Activated naive CD8-positive, alpha-beta T cell (primary cell): ENCODE results near the gene PPFIA1.
"Not testable (repeated sequence)": the region's sequence is repeated elsewhere in the genome, so short reads cannot be mapped to it uniquely, and the experiment has no call there.

ENCODE experiments used
- H3K27ac Mint-ChIP-seq: one replicate; pipeline ENCODE4 v1.8.0; 2021; ENCODE audit warnings: mixed read lengths
- H3K27me3 Mint-ChIP-seq: one replicate; pipeline ENCODE4 v1.8.0; 2021; ENCODE audit warnings: mixed read lengths
- H3K36me3 Mint-ChIP-seq: one replicate; pipeline ENCODE4 v1.8.0; 2021; ENCODE audit warnings: mixed read lengths
- H3K4me1 Mint-ChIP-seq: one replicate; pipeline ENCODE4 v1.8.0; 2021; ENCODE audit warnings: low read depth, mixed read lengths
- H3K4me3 Mint-ChIP-seq: one replicate; pipeline ENCODE4 v1.8.0; 2021; ENCODE audit warnings: mild to moderate bottlenecking, mixed read lengths
- H3K9me3 Mint-ChIP-seq: one replicate; pipeline ENCODE4 v1.8.0; 2021; ENCODE audit warnings: low read depth, mixed read lengths

PPFIA1 gene

DNA sequence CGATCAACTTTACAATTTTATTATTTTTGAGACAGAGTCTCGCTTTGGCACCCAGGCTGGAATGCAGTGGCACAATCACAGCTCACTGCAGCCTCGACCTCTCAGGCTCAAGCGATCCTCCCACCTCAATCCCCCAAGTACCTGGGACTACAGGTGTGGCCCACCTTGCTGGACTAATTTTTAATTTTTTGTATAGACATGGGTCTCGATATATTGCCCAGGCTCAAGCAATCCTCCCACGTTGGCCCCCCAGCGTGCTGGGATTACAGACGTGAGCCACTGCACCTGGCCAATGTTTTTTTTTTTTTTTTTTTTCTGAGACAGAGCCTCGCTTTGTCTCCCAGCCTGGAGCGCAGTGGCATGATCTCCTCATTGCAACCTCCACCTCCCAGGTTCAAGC is 2.0 kb upstream of the PPFIA1 start:
- H3K4me3 Mint-ChIP-seq = no peak overlapping the region

GRCh38 chr11:70270877-70271648 is 573 bp downstream of the PPFIA1 start:
- Mint-ChIP-seq H3K27ac (peak overlapping the region; percentile 77), H3K4me1 (peaks cover 45% of the 10 kb centered on the region), H3K9me3 (no peaks in the 10 kb centered on the region)

More for the DNA sequence above, 2.0 kb upstream of the PPFIA1 start:
- no peaks in the 10 kb centered on the region for H3K36me3 Mint-ChIP-seq
- no peaks in the 10 kb centered on the region for H3K9me3 Mint-ChIP-seq
- peaks cover 12% of the 10 kb centered on the region for H3K27me3 Mint-ChIP-seq
- H3K27ac Mint-ChIP-seq = no peak overlapping the region
- peaks cover 22% of the 10 kb centered on the region for H3K4me1 Mint-ChIP-seq

GRCh38 chr11:70271649-70271953 is 1.1 kb downstream of the PPFIA1 start:
- Mint-ChIP-seq H3K27me3 (peaks cover 2% of the 10 kb centered on the region), H3K9me3 (no peaks in the 10 kb centered on the region), H3K36me3 (no peaks in the 10 kb centered on the region), H3K4me3 (peak overlapping the region; percentile 94), H3K4me1 (peaks cover 50% of the 10 kb centered on the region), H3K27ac (peak overlapping the region; percentile 77)

More at GRCh38 chr11:70270877-70271648, 573 bp downstream of the PPFIA1 start:
- Mint-ChIP-seq H3K4me3 (peak overlapping the region; percentile 94), H3K27me3 (peaks cover 2% of the 10 kb centered on the region), H3K36me3 (no peaks in the 10 kb centered on the region)

- H3K27ac Mint-ChIP-seq = no peak overlapping the region
- no peaks in the 10 kb centered on the region for H3K36me3 Mint-ChIP-seq
- H3K9me3 Mint-ChIP-seq = no peaks in the 10 kb centered on the region
- peaks cover 52% of the 10 kb centered on the region for H3K4me1 Mint-ChIP-seq
- H3K4me3 Mint-ChIP-seq = peak overlapping the region; percentile 89
- peaks cover 2% of the 10 kb centered on the region for H3K27me3 Mint-ChIP-seq
These were observed 1.5 kb downstream of the PPFIA1 start for GRCh38 chr11:70272009-70272408.

- peaks cover 15% of the 10 kb centered on the region for H3K36me3 Mint-ChIP-seq
- no peaks in the 10 kb centered on the region for H3K27me3 Mint-ChIP-seq
- no peak overlapping the region for H3K4me3 Mint-ChIP-seq
- no peaks in the 10 kb centered on the region for H3K9me3 Mint-ChIP-seq
- peaks cover 51% of the 10 kb centered on the region for H3K4me1 Mint-ChIP-seq
- no peak overlapping the region for H3K27ac Mint-ChIP-seq
These were observed 8.5 kb downstream of the PPFIA1 start for GRCh38 chr11:70278994-70279393.

DNA sequence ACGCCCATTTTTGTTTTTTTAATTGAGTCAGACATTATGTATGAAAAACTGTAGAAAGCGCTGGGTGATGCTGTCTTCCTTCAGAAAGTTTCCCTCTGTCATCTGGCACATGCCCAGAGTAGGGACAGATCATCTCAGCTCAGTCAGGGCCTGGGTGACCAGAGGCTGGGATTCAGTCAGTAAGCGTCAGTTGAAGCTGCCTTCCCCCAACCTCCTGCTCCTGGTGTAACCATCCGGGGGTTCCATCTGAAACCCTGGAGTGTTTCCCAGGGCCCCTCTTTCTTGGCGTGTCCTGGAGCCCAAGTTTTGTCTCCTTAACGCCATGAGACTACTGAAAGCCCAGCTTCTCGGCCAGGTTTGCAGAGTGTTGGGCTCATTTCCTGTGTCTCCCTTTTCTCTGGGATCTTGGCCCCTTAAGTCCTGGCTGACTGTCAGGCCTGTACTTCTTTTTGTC is 10.7 kb downstream of the PPFIA1 start:
- H3K9me3 Mint-ChIP-seq = no peaks in the 10 kb centered on the region
- H3K4me3 Mint-ChIP-seq = no peak overlapping the region
- no peaks in the 10 kb centered on the region for H3K27me3 Mint-ChIP-seq
- no peak overlapping the region for H3K27ac Mint-ChIP-seq
- peaks cover 17% of the 10 kb centered on the region for H3K36me3 Mint-ChIP-seq
- H3K4me1 Mint-ChIP-seq = peaks cover 29% of the 10 kb centered on the region

GRCh38 chr11:70282012-70282411 is 11.5 kb downstream of the PPFIA1 start:
- Mint-ChIP-seq H3K36me3 (peaks cover 18% of the 10 kb centered on the region), H3K4me1 (peaks cover 23% of the 10 kb centered on the region), H3K9me3 (no peaks in the 10 kb centered on the region), H3K27ac (no peak overlapping the region), H3K27me3 (no peaks in the 10 kb centered on the region), H3K4me3 (no peak overlapping the region)

GRCh38 chr11:70288721-70289120 is 18.2 kb downstream of the PPFIA1 start:
- H3K9me3 Mint-ChIP-seq = no peaks in the 10 kb centered on the region
- H3K27ac Mint-ChIP-seq = no peak overlapping the region
- peaks cover 11% of the 10 kb centered on the region for H3K36me3 Mint-ChIP-seq
- H3K4me1 Mint-ChIP-seq = peaks cover 18% of the 10 kb centered on the region
- no peaks in the 10 kb centered on the region for H3K27me3 Mint-ChIP-seq
- no peak overlapping the region for H3K4me3 Mint-ChIP-seq

DNA sequence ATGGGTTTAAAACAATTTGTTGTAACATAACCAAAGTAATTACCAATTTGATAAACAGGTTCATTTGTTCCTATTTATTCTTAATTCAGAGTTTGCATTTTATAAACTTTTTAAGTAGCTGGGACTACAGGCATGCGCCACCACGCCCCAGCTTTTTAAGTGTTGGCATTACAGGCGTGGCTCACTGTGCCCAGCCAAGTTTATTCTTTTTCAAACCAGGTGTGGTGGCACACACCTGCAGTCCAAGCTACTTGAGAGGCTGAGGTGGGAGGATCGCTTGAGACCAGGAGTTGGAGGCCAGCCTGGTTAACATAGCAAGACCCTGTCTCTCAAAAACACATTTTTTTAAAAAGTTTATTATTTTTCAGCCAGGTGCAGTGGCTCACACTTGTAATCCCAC is 19.1 kb downstream of the PPFIA1 start:
- H3K27ac Mint-ChIP-seq = no peak overlapping the region
- H3K27me3 Mint-ChIP-seq = no peaks in the 10 kb centered on the region
- H3K4me3 Mint-ChIP-seq = no peak overlapping the region
- H3K4me1 Mint-ChIP-seq = peaks cover 23% of the 10 kb centered on the region
- no peaks in the 10 kb centered on the region for H3K9me3 Mint-ChIP-seq
- H3K36me3 Mint-ChIP-seq = peaks cover 11% of the 10 kb centered on the region

- no peak overlapping the region for H3K27ac Mint-ChIP-seq
- H3K36me3 Mint-ChIP-seq = peaks cover 11% of the 10 kb centered on the region
- no peaks in the 10 kb centered on the region for H3K27me3 Mint-ChIP-seq
- no peak overlapping the region for H3K4me3 Mint-ChIP-seq
- no peaks in the 10 kb centered on the region for H3K9me3 Mint-ChIP-seq
- peaks cover 23% of the 10 kb centered on the region for H3K4me1 Mint-ChIP-seq
These were observed 20.0 kb downstream of the PPFIA1 start for GRCh38 chr11:70290361-70291065.

- H3K4me1 Mint-ChIP-seq = peaks cover 26% of the 10 kb centered on the region
- H3K9me3 Mint-ChIP-seq = no peaks in the 10 kb centered on the region
- no peaks in the 10 kb centered on the region for H3K27me3 Mint-ChIP-seq
- no peak overlapping the region for H3K4me3 Mint-ChIP-seq
- H3K27ac Mint-ChIP-seq = no peak overlapping the region
- peaks cover 7% of the 10 kb centered on the region for H3K36me3 Mint-ChIP-seq
These were observed 21.7 kb downstream of the PPFIA1 start for GRCh38 chr11:70292166-70292565.

GRCh38 chr11:70292863-70293262 is 22.4 kb downstream of the PPFIA1 start:
- H3K36me3 Mint-ChIP-seq = peaks cover 5% of the 10 kb centered on the region
- H3K9me3 Mint-ChIP-seq = no peaks in the 10 kb centered on the region
- H3K4me3 Mint-ChIP-seq = no peak overlapping the region
- no peaks in the 10 kb centered on the region for H3K27me3 Mint-ChIP-seq
- no peak overlapping the region for H3K27ac Mint-ChIP-seq
- peaks cover 29% of the 10 kb centered on the region for H3K4me1 Mint-ChIP-seq

- H3K36me3 Mint-ChIP-seq, H3K27me3 Mint-ChIP-seq, H3K27ac Mint-ChIP-seq, H3K4me3 Mint-ChIP-seq, H3K9me3 Mint-ChIP-seq: not testable (repeated sequence)
- H3K4me1 Mint-ChIP-seq = peaks cover 26% of the 10 kb centered on the region
These were observed 24.7 kb downstream of the PPFIA1 start for GRCh38 chr11:70295166-70295565.

DNA sequence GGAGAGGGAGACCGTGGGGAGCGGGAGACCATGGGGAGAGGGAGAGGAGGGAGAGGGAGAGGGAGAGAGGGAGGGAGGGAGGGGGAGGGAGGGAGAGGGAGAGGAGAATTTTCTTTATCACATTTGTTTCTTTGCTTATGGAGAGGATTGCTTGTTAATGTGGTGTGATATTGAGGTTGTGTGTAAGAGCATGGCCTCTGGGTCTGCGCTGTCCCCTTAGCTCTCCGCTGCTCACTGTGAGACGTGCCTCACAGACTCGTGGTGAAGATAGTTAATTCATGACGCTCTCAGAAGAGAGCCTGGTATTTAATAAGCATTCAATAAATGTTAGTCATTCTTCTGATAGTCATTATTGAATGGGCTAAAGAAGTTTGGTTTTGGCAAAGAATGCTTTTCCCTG is 26.2 kb downstream of the PPFIA1 start:
- Mint-ChIP-seq H3K4me3 (no peak overlapping the region), H3K9me3 (no peaks in the 10 kb centered on the region), H3K27ac (no peak overlapping the region), H3K27me3 (no peaks in the 10 kb centered on the region), H3K4me1 (peaks cover 29% of the 10 kb centered on the region), H3K36me3 (peaks cover 4% of the 10 kb centered on the region)

- peaks cover 29% of the 10 kb centered on the region for H3K4me1 Mint-ChIP-seq
- no peak overlapping the region for H3K4me3 Mint-ChIP-seq
- no peaks in the 10 kb centered on the region for H3K27me3 Mint-ChIP-seq
- H3K27ac Mint-ChIP-seq = no peak overlapping the region
- peaks cover 4% of the 10 kb centered on the region for H3K36me3 Mint-ChIP-seq
- H3K9me3 Mint-ChIP-seq = no peaks in the 10 kb centered on the region
These were observed 26.9 kb downstream of the PPFIA1 start for GRCh38 chr11:70297341-70297740.
